Bronchial epithelial cell (primary cell): ENCODE results near the gene PDGFC. TPM values are rescaled to one million over a fixed set of nuclear protein-coding genes. Genes with fewer than 3 reads are reported as not detected.
A peak's percentile ranks its signal among the peaks of the same experiment; 100 is the strongest.

Source experiments
- DNase-seq: peaks from one replicate; pipeline ENCODE4 v3.0.0-alpha.2; 2010; ENCODE audit warnings: low read depth
- FAIRE-seq: peaks from 2 replicates; lab custom pipeline; 2011; peaks lifted over from hg19 to GRCh38; lab: Jason Lieb, UNC
- H3K27me3 ChIP-seq: 2 replicates; pipeline ENCODE4 v1.5.1; 2011; ENCODE audit warnings: low read length; ENCODE audit not compliant: control insufficient read depth, insufficient read depth
- H3K36me3 ChIP-seq: 2 replicates; pipeline ENCODE4 v1.5.1; 2011; ENCODE audit warnings: low read length; ENCODE audit not compliant: control insufficient read depth, insufficient read depth
- H3K4me3 ChIP-seq: 2 replicates; pipeline ENCODE4 v1.5.1; 2011; ENCODE audit warnings: mild to moderate bottlenecking, low read depth, low read length, control low read depth
- total RNA-seq: library from RNA; depleted of rRNA; stranded (reverse); fragments of >200 nt; gene quantifications from 2 replicates; pipeline ENCODE4 v1.2.1, GENCODE V29; 2014
- TF ChIP-seq, protein P1 (sequence below): IDR thresholded peaks from 2 replicates; pipeline ENCODE4 v1.5.1; 2011; ENCODE audit warnings: mild to moderate bottlenecking, moderate library complexity, low read length, control low read depth, inconsistent platforms; ENCODE audit not compliant: insufficient read depth, severe bottlenecking

Gene PDGFC
- total RNA-seq, 1 donor from 2014 or later: 38.7 TPM

DNA sequence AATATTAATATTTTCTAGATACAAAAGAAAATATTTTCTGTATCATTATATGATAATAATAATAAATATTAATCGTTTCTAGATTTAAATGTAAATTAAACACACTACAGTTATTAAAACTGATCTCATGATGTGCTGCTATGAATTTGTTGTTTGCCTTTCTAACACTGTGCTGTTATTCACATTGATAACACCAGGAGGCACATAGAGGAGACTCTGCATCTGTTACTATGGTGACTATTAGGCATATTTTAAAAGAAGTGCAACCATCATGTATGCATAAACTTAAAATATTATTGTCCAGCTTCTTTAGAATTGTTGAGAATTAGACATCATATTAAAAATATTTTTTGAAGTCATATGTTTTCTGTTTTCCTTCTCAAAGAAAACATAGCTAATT is 11.8 kb upstream of the PDGFC start:
- Histone ChIP-seq H3K27me3 (no peaks in the 10 kb centered on the region), H3K4me3 (no peak overlapping the region), H3K36me3 (no peaks in the 10 kb centered on the region)
- TF ChIP-seq, protein P1, sequence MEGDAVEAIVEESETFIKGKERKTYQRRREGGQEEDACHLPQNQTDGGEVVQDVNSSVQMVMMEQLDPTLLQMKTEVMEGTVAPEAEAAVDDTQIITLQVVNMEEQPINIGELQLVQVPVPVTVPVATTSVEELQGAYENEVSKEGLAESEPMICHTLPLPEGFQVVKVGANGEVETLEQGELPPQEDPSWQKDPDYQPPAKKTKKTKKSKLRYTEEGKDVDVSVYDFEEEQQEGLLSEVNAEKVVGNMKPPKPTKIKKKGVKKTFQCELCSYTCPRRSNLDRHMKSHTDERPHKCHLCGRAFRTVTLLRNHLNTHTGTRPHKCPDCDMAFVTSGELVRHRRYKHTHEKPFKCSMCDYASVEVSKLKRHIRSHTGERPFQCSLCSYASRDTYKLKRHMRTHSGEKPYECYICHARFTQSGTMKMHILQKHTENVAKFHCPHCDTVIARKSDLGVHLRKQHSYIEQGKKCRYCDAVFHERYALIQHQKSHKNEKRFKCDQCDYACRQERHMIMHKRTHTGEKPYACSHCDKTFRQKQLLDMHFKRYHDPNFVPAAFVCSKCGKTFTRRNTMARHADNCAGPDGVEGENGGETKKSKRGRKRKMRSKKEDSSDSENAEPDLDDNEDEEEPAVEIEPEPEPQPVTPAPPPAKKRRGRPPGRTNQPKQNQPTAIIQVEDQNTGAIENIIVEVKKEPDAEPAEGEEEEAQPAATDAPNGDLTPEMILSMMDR: peak; percentile 35
- FAIRE-seq (no peak), DNase-seq (peak; percentile 47)

DNA sequence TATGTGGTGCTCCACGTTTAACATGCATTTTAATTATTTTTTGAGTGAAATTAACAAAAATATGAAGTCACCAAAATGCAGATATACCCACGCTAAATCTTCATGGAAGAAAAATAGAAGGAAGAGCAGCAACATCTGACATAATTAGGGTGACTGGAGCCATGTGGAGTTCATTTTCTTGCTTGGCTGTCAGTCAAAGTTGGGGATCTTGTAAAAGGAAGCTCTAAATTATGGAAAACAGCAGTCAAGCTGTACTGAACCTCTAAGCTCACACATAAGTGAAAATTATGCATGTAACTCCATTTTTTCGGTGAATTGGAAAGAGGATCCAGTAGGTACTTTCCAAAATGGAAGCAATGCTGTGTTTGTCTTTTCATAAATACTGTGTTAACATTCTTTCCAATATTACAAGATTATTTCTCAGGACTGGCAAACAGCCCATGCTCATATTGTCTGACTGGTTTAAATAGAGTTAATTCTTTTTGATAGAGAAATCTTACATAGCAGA is 9.7 kb upstream of the PDGFC start:
- no peak overlapping the region for H3K4me3 ChIP-seq
- no peaks in the 10 kb centered on the region for H3K27me3 ChIP-seq
- no peak for FAIRE-seq
- no peak for DNase-seq
- H3K36me3 ChIP-seq: no peaks in the 10 kb centered on the region
- TF ChIP-seq, protein P1: no peak

DNA sequence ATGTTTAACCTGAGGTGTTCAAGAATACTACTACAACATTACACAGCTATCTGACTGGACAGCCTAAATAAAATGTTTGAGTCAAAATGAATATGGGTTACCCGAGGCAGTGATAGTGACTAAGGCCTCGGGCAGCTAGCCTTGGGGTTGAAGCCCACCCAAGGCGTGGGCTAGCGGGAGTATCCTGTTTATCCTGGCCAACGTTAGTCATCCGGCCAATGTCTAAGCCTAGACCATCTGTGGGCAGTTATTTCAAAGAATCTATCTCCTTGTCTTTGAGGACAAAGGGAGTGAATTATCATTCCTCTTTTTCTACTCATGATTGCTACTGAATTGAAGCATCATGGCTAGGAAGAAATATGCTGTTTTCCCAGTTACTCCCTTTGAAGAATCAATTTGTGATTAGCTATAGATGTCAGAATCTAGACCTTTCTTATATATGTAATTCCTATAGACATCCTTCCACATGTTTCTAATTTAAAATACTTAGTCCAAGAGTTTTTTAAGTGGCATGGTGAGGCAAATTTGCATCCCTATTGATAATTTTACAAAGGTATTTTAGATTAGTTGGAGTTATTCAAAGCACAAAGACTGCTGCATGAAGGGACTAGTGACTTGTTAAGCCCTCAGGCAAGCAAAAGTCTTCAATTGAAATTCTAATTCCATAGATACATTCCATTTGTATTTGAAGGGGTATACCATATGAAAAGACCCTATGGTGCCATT is 6.0 kb upstream of the PDGFC start:
- TF ChIP-seq, protein P1: no peak
- FAIRE-seq (no peak), DNase-seq (no peak)
- no peaks in the 10 kb centered on the region for H3K36me3 ChIP-seq
- no peak overlapping the region for H3K4me3 ChIP-seq
- H3K27me3 ChIP-seq: no peaks in the 10 kb centered on the region

DNA sequence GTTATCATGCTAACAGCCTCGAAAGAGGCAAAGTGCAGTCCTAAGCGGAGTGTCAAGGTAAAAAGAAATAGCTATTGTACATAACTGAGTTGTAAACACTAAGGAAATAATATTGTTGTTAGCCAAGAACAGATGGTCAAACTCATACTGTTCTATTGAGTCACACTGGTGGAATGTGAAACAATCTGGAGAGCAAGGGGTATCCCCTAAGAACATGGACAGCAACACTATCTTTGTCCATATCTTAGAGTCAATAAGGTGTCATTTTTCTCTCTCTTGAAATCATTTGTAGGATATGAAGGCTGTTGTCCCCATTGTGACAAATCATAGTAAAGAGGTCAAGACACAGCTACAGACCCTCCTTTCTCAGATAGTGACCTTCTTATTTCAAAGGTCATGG is 4.5 kb upstream of the PDGFC start:
- DNase-seq (peak; percentile 70), FAIRE-seq (no peak)
- TF ChIP-seq, protein P1: no peak
- Histone ChIP-seq H3K36me3 (no peaks in the 10 kb centered on the region), H3K4me3 (no peak overlapping the region), H3K27me3 (no peaks in the 10 kb centered on the region)

DNA sequence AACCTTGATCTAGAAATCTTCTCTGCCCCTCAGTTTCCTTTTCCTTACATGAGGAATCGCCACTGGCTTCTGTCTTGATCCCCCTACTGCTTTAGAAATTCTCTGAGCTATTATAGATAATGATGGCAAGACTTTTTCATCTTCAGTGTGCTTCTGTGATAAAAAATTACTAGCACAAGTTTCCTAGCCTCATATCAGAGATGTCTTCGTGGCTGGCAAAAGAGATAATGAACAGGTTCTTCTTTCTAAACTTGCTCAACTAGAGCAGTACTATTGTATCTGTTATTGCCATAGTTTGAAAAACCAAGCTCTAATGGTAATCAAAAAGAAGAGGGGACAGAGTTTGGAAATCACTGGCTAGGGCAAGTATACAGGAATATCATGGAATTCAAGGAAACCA is 4.1 kb upstream of the PDGFC start:
- no peak for FAIRE-seq
- Histone ChIP-seq H3K4me3 (no peak overlapping the region), H3K36me3 (no peaks in the 10 kb centered on the region), H3K27me3 (no peaks in the 10 kb centered on the region)
- no peak for DNase-seq
- TF ChIP-seq, protein P1: no peak
